ENCODE data around the gene STX7.
"Not testable (repeated sequence)": the region's sequence is repeated elsewhere in the genome, so short reads cannot be mapped to it uniquely, and the experiment has no call there.

Gene STX7

GRCh38 chr6:132512638-132513632, at the start of gene STX7:
Gene STX7, minus strand, starts transcription at chr6:132513116. Its CDS starts 9,586 bp downstream, at chr6:132503530.
- DNase-seq (ENCODE audit: low read depth in 2 of 2): peak; percentile 65 to 73

GRCh38 chr6:132560087-132560486, 47.2 kb upstream of the STX7 start:
- not testable (repeated sequence) for DNase-seq (ENCODE audit: low read depth in 2 of 2)

- no peak for DNase-seq (ENCODE audit: low read depth in 2 of 2)
Measured at GRCh38 chr6:132552372-132552771, 39.5 kb upstream of the STX7 start, which contains the start of gene TAAR8. Gene TAAR8, plus strand, starts transcription at chr6:132552672. Its CDS starts 21 bp downstream, at chr6:132552693.

GRCh38 chr6:132551214-132551613, 38.3 kb upstream of the STX7 start:
- no peak for DNase-seq (ENCODE audit: low read depth in 2 of 2)

- DNase-seq (ENCODE audit: low read depth in 2 of 2): no peak
Measured at GRCh38 chr6:132548746-132549463, 36.0 kb upstream of the STX7 start.

GRCh38 chr6:132544826-132545225, 31.9 kb upstream of the STX7 start:
- DNase-seq (ENCODE audit: low read depth in 2 of 2): no peak

- no peak for DNase-seq (ENCODE audit: low read depth in 2 of 2)
Measured at GRCh38 chr6:132537977-132538376, 25.1 kb upstream of the STX7 start, which contains the start of gene TAAR9. Gene TAAR9, plus strand, starts transcription at chr6:132538277. Its CDS starts 13 bp downstream, at chr6:132538290.

GRCh38 chr6:132537145-132537544, 24.2 kb upstream of the STX7 start:
- no peak for DNase-seq (ENCODE audit: low read depth in 2 of 2)

GRCh38 chr6:132534546-132534945, 21.6 kb upstream of the STX7 start:
- not testable (repeated sequence) for DNase-seq (ENCODE audit: low read depth in 2 of 2)

- peak; percentile 41 to 48 for DNase-seq (ENCODE audit: low read depth in 2 of 2)
Measured at GRCh38 chr6:132530293-132530974, 17.5 kb upstream of the STX7 start.

- DNase-seq (ENCODE audit: low read depth in 2 of 2): no peak
Measured at GRCh38 chr6:132527791-132528190, 14.9 kb upstream of the STX7 start.

GRCh38 chr6:132526461-132526860, 13.5 kb upstream of the STX7 start:
- DNase-seq (ENCODE audit: low read depth in 2 of 2): no peak

GRCh38 chr6:132525866-132526265, 12.9 kb upstream of the STX7 start:
- no peak for DNase-seq (ENCODE audit: low read depth in 2 of 2)

- no peak for DNase-seq (ENCODE audit: low read depth in 2 of 2)
Measured at GRCh38 chr6:132524646-132525045, 11.7 kb upstream of the STX7 start.

- DNase-seq (ENCODE audit: low read depth in 2 of 2): no peak
Measured at GRCh38 chr6:132520953-132521352, 8.0 kb upstream of the STX7 start.

GRCh38 chr6:132515386-132515785, 2.5 kb upstream of the STX7 start:
- no peak for DNase-seq (ENCODE audit: low read depth in 2 of 2)

GRCh38 chr6:132513831-132514545, 1.1 kb upstream of the STX7 start:
- DNase-seq (ENCODE audit: low read depth in 2 of 2): no peak

- no peak for DNase-seq (ENCODE audit: low read depth in 2 of 2)
Measured at GRCh38 chr6:132512342-132512637, 626 bp downstream of the STX7 start.

GRCh38 chr6:132511831-132512220, 1.1 kb downstream of the STX7 start:
- no peak for DNase-seq (ENCODE audit: low read depth in 2 of 2)

- DNase-seq (ENCODE audit: low read depth in 2 of 2): no peak
Measured at GRCh38 chr6:132511210-132511830, 1.6 kb downstream of the STX7 start.

Data from stimulated activated CD4-positive, alpha-beta T cell treated with anti-CD3 and anti-CD28 coated beads, Interleukin-1b, Interleukin-23, amount 100 ng/mL, for 1 hour (primary cell).